ENCODE measurements around the gene CIITA.

The CIITA gene

DNA sequence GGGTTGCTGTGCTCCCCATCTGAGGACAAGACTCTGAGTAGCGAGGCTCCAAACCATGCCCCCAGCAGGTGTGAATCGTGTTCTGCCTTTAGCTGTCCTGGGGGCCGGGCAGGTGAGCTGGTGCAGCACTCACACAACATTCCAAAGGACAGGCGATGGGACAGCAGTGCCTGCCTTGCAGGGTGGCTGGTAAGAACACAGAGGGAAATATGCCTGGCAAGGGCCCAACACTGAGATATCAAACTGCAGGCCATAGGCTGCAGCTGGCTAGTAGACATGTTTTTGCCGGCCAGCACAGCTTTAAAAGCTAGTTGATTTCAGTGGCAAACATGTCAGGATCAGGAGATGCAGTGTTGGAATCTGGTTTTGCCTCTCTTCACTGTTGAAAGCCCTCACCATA, 91.0 kb downstream of the CIITA start:
- peaks cover 3% of the 10 kb centered on the region for H3K79me2 ChIP-seq (ENCODE audit: control insufficient read depth, low read length)
- H3K4me2 ChIP-seq (ENCODE audit: low read length): no peak overlapping the region
- H3K4me1 ChIP-seq (ENCODE audit: control insufficient read depth, low read length): peaks cover 18% of the 10 kb centered on the region
- no peaks in the 10 kb centered on the region for H3F3A ChIP-seq (ENCODE audit: control insufficient read depth, insufficient read depth)
- peaks cover 10% of the 10 kb centered on the region for H4K20me1 ChIP-seq (ENCODE audit: control insufficient read depth, insufficient read depth, low read depth, low read length)
- H3K9me2 ChIP-seq (replicated peaks; ENCODE audit: control insufficient read depth, low read length): no peaks in the 10 kb centered on the region
- TF ChIP-seq, protein P1, sequence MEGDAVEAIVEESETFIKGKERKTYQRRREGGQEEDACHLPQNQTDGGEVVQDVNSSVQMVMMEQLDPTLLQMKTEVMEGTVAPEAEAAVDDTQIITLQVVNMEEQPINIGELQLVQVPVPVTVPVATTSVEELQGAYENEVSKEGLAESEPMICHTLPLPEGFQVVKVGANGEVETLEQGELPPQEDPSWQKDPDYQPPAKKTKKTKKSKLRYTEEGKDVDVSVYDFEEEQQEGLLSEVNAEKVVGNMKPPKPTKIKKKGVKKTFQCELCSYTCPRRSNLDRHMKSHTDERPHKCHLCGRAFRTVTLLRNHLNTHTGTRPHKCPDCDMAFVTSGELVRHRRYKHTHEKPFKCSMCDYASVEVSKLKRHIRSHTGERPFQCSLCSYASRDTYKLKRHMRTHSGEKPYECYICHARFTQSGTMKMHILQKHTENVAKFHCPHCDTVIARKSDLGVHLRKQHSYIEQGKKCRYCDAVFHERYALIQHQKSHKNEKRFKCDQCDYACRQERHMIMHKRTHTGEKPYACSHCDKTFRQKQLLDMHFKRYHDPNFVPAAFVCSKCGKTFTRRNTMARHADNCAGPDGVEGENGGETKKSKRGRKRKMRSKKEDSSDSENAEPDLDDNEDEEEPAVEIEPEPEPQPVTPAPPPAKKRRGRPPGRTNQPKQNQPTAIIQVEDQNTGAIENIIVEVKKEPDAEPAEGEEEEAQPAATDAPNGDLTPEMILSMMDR (IDR thresholded peaks at IDR 0.05; ENCODE audit: low read depth, low read length, poor library complexity, severe bottlenecking): no peak
- no peak overlapping the region for H3K27ac ChIP-seq (ENCODE audit: low read depth, low read length)
- H3K27me3 ChIP-seq (ENCODE audit: control insufficient read depth, low read length): no peaks in the 10 kb centered on the region
- no peak overlapping the region for H3K4me3 ChIP-seq (ENCODE audit: low read length)
- no peaks in the 10 kb centered on the region for H3K9me3 ChIP-seq (ENCODE audit: control insufficient read depth, insufficient read depth, low read length)
- H3K36me3 ChIP-seq (ENCODE audit: control insufficient read depth, low read length): peaks cover 76% of the 10 kb centered on the region

DNA sequence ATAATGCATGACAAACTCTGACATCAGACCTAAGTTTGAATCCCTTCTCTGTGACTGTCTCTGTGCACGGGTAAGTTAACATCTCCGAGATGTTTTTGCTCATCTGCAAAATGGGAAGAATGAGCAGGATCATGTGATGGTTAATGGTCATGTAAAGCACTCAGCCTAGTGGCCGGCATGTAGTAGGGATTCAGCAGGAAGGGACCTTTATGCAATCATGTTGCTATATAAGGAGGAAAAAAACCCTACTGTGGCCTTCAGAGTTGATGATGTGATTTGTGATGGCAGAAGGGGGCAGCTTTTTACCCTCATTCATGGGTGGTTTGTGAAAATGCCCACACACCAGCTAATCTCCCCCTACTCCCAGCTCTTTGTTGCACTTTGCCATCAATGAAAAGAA, 91.5 kb downstream of the CIITA start:
- Histone ChIP-seq H3K36me3 (ENCODE audit: control insufficient read depth, low read length) (peaks cover 76% of the 10 kb centered on the region), H3K27me3 (ENCODE audit: control insufficient read depth, low read length) (no peaks in the 10 kb centered on the region), H3K9me2 (replicated peaks; ENCODE audit: control insufficient read depth, low read length) (no peaks in the 10 kb centered on the region), H3K9me3 (ENCODE audit: control insufficient read depth, insufficient read depth, low read length) (no peaks in the 10 kb centered on the region), H3K79me2 (ENCODE audit: control insufficient read depth, low read length) (peaks cover 3% of the 10 kb centered on the region), H3K4me3 (ENCODE audit: low read length) (no peak overlapping the region), H3K27ac (ENCODE audit: low read depth, low read length) (no peak overlapping the region), H3K4me1 (ENCODE audit: control insufficient read depth, low read length) (peaks cover 18% of the 10 kb centered on the region), H4K20me1 (ENCODE audit: control insufficient read depth, insufficient read depth, low read depth, low read length) (peaks cover 10% of the 10 kb centered on the region), H3K4me2 (ENCODE audit: low read length) (no peak overlapping the region), H3F3A (ENCODE audit: control insufficient read depth, insufficient read depth) (no peaks in the 10 kb centered on the region)
- TF ChIP-seq EZH2phosphoT487 (IDR thresholded peaks at IDR 0.05; ENCODE audit: borderline replicate concordance, low read length): no peak
- TF ChIP-seq, protein P1 (IDR thresholded peaks at IDR 0.05; ENCODE audit: low read depth, low read length, poor library complexity, severe bottlenecking): no peak

DNA sequence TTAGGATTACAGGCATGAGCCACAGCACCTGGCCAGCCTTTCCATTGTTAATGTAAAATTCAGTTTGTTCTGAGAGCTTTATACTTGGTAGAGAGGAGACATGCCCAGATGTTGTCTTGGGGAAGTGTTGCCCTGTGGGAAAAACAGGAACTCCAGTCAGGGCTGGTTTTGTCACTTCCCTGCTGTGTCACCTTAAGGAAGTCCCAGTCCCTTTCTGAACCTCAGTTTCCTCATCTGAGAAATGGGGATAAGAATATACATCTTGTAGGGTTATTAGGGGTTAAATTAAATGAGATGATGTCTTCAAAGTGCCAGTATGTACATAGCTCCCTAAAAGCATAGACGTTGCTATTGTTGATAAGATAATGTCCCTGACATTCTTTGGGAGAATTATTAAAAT, 92.6 kb downstream of the CIITA start:
- Histone ChIP-seq H3K4me1 (ENCODE audit: control insufficient read depth, low read length) (peaks cover 13% of the 10 kb centered on the region), H3K79me2 (ENCODE audit: control insufficient read depth, low read length) (no peaks in the 10 kb centered on the region), H3K9me2 (replicated peaks; ENCODE audit: control insufficient read depth, low read length) (no peaks in the 10 kb centered on the region), H4K20me1 (ENCODE audit: control insufficient read depth, insufficient read depth, low read depth, low read length) (peaks cover 7% of the 10 kb centered on the region), H3F3A (ENCODE audit: control insufficient read depth, insufficient read depth) (no peaks in the 10 kb centered on the region), H3K27me3 (ENCODE audit: control insufficient read depth, low read length) (no peaks in the 10 kb centered on the region), H3K27ac (ENCODE audit: low read depth, low read length) (no peak overlapping the region), H3K4me2 (ENCODE audit: low read length) (no peak overlapping the region), H3K9me3 (ENCODE audit: control insufficient read depth, insufficient read depth, low read length) (no peaks in the 10 kb centered on the region), H3K36me3 (ENCODE audit: control insufficient read depth, low read length) (peaks cover 75% of the 10 kb centered on the region), H3K4me3 (ENCODE audit: low read length) (no peak overlapping the region)
- TF ChIP-seq, protein P1 (IDR thresholded peaks at IDR 0.05; ENCODE audit: low read depth, low read length, poor library complexity, severe bottlenecking): no peak
- TF ChIP-seq EZH2phosphoT487 (IDR thresholded peaks at IDR 0.05; ENCODE audit: borderline replicate concordance, low read length): no peak

DNA sequence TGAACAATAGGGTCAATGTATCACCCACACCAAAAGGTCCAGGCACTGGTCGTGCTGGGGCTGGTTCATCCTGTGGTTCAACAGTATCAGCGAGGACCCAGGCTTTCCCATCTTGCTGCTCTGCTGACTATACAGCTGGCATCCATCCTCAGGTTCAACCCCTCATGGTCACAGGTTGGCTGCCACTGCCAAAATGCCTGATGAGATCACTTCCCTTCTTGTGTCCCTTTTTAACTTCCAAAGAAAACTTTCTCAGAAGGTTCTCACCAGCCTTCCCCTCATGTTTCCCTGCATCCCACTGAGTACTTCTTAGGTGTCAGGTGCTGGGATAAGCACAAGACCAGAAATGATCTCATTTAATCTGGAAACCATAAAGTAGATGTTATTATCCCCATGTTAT, 93.1 kb downstream of the CIITA start:
- H4K20me1 ChIP-seq (ENCODE audit: control insufficient read depth, insufficient read depth, low read depth, low read length): peaks cover 4% of the 10 kb centered on the region
- H3K9me3 ChIP-seq (ENCODE audit: control insufficient read depth, insufficient read depth, low read length): no peaks in the 10 kb centered on the region
- H3F3A ChIP-seq (ENCODE audit: control insufficient read depth, insufficient read depth): no peaks in the 10 kb centered on the region
- H3K4me2 ChIP-seq (ENCODE audit: low read length): no peak overlapping the region
- no peak overlapping the region for H3K27ac ChIP-seq (ENCODE audit: low read depth, low read length)
- no peaks in the 10 kb centered on the region for H3K9me2 ChIP-seq (replicated peaks; ENCODE audit: control insufficient read depth, low read length)
- H3K4me1 ChIP-seq (ENCODE audit: control insufficient read depth, low read length): peaks cover 11% of the 10 kb centered on the region
- no peak for TF ChIP-seq EZH2phosphoT487 (IDR thresholded peaks at IDR 0.05; ENCODE audit: borderline replicate concordance, low read length)
- TF ChIP-seq, protein P1 (IDR thresholded peaks at IDR 0.05; ENCODE audit: low read depth, low read length, poor library complexity, severe bottlenecking): no peak
- H3K36me3 ChIP-seq (ENCODE audit: control insufficient read depth, low read length): peaks cover 73% of the 10 kb centered on the region
- no peak overlapping the region for H3K4me3 ChIP-seq (ENCODE audit: low read length)
- H3K27me3 ChIP-seq (ENCODE audit: control insufficient read depth, low read length): no peaks in the 10 kb centered on the region
- H3K79me2 ChIP-seq (ENCODE audit: control insufficient read depth, low read length): no peaks in the 10 kb centered on the region

Data from DOHH2 (cell line).